Measurements from ENCODE around the gene SCNN1G. TPM values are rescaled to one million over a fixed set of nuclear protein-coding genes. Genes with fewer than 3 reads are reported as not detected.

SCNN1G gene
- total RNA-seq, 4 donors from 2014 or later = not detected

DNA sequence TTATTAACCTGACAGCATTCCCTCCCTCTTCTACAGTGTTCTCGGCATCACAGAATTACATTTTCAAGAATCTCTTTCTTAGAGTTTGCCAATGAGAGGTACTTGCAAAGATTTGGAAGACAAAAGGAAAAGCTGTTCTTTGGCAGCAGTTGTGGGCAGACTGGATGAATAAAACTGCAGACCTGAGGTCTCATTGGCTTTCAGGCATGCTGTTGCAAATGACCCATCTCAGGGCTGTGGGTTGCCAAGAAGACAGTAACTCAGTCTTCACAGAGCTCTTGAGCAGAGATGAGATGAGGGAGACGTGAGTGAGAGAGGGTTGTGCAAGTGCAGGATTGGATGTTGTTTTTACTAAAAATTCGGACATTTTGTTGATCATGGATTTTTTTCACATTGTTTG is 22.0 kb upstream of the SCNN1G start:
- DNase-seq (ENCODE audit: low spot score) (no peak), ATAC-seq (ENCODE audit: low FRiP score) (no peak)
- no peak for TF ChIP-seq CTCF (IDR thresholded peaks at IDR 0.05)

DNA sequence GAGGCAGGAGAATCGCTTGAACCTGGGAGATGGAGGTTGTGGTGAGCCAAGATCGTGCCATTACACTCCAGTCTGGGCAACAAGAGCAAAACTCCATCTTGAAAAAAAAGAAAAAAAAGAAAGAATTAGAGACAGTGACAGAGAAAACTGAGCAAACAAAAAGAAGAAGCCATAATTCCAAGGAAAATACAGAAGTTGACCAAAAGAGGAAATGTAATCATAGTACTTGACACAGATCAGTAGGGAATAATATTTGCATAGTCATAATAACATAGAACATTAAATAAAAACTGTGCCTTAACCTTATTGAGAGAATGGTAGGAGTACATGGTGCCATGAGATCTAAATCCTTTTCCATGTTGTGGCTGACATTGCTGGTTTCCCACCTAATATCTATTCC is 18.6 kb upstream of the SCNN1G start:
- ATAC-seq (ENCODE audit: low FRiP score) (no peak), DNase-seq (ENCODE audit: low spot score) (no peak)
- no peak for TF ChIP-seq CTCF (IDR thresholded peaks at IDR 0.05)

GRCh38 chr16:23164736-23165135 is 17.8 kb upstream of the SCNN1G start:
- TF ChIP-seq CTCF (IDR thresholded peaks at IDR 0.05) = no peak
- no peak for DNase-seq (ENCODE audit: low spot score)
- no peak for ATAC-seq (ENCODE audit: low FRiP score)

GRCh38 chr16:23172583-23172982 is 10.0 kb upstream of the SCNN1G start:
- TF ChIP-seq CTCF (IDR thresholded peaks at IDR 0.05) = no peak
- ATAC-seq (ENCODE audit: low FRiP score) (no peak), DNase-seq (ENCODE audit: low spot score) (no peak)

DNA sequence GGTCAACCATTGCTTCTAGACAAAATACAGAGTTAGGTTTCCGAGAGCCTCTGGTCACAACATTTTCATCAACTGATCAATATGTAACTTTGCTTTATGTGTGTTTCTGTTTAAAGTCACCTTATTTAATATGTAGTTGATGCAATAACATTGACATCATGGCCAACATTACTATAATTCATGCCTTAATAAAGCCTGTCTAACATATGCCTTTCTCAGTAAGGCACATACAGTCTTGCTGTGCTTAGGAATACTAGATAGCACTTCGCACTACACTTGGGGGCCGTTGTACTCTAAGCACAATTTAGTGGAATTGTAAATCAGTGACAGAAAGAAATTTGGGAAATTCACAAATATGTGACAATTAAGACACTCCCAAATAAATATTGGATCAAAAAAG is 9.6 kb upstream of the SCNN1G start:
- no peak for TF ChIP-seq CTCF (IDR thresholded peaks at IDR 0.05)
- ATAC-seq (ENCODE audit: low FRiP score) (no peak), DNase-seq (ENCODE audit: low spot score) (no peak)

GRCh38 chr16:23174622-23175021 is 7.9 kb upstream of the SCNN1G start:
- ATAC-seq (ENCODE audit: low FRiP score) (no peak), DNase-seq (ENCODE audit: low spot score) (no peak)
- TF ChIP-seq CTCF (IDR thresholded peaks at IDR 0.05) = no peak

GRCh38 chr16:23175651-23176050 is 6.9 kb upstream of the SCNN1G start:
- DNase-seq (ENCODE audit: low spot score) = no peak
- no peak for TF ChIP-seq CTCF (IDR thresholded peaks at IDR 0.05)
- no peak for ATAC-seq (ENCODE audit: low FRiP score)

Measured in omental fat pad (tissue), 4 donors.